Lower lobe of right lung (tissue), 2 donors: Measurements from ENCODE around the gene TBC1D10A. TPM values are rescaled to one million over a fixed set of nuclear protein-coding genes. Genes with fewer than 3 reads are reported as not detected.

Experiments used
- ATAC-seq, 2 donors: fragments of 200-7000 bp; cut with Tn5 transposase; one replicate each; pipeline ENCODE4 v1.9.1; 2020 to 2022; ENCODE audit warnings: mild to moderate bottlenecking in 2 of 2, moderate library complexity in 2 of 2
- DNase-seq: peaks from one replicate; pipeline ENCODE4 v3.0.0-alpha.2; 2020
- H3K27ac ChIP-seq: fragments of 200-600 bp; one replicate; pipeline ENCODE4 v1.8.0; 2022
- H3K27me3 ChIP-seq: fragments of 200-600 bp; one replicate; pipeline ENCODE4 v1.8.0; 2022; ENCODE audit warnings: low read depth
- H3K36me3 ChIP-seq: fragments of 200-600 bp; one replicate; pipeline ENCODE4 v1.8.0; 2022; ENCODE audit warnings: mild to moderate bottlenecking
- H3K4me1 ChIP-seq: fragments of 200-600 bp; one replicate; pipeline ENCODE4 v1.8.0; 2022
- H3K4me3 ChIP-seq: fragments of 200-600 bp; one replicate; pipeline ENCODE4 v1.8.0; 2022; ENCODE audit warnings: mild to moderate bottlenecking
- H3K9me3 ChIP-seq: fragments of 200-600 bp; one replicate; pipeline ENCODE4 v1.8.0; 2022
- CTCF ChIP-seq: fragments of 200-600 bp; IDR thresholded peaks from one replicate; pipeline ENCODE4 v1.8.0; 2022; ENCODE audit warnings: antibody characterized with exemption, mild to moderate bottlenecking
- intact Hi-C: fragments of 100-400 bp; cut with DNase I; formaldehyde crosslinking; loops from one replicate; pipeline ENCODE4 v1.11.0; 2022
- total RNA-seq: library from RNA; stranded (reverse); fragmentation: NEBNext Ultra II Directional; extraction: Animal tissue kit (Norgen Biotek cat#: 25700); gene quantifications from one replicate; pipeline ENCODE4 v1.2.1, GENCODE V29; 2021
- donor health status: DM: no; HTN: yes; CAD: no; lungs with severe emphysema.

TBC1D10A gene
- total RNA-seq, 1 donor from 2014 or later = 27.4 TPM

GRCh38 chr22:30248484-30248883, 78.3 kb downstream of the TBC1D10A start:
- no peak for TF ChIP-seq CTCF
- peaks cover 25% of the 10 kb centered on the region for H3K27me3 ChIP-seq
- no peaks in the 10 kb centered on the region for H3K9me3 ChIP-seq
- ATAC-seq = no peak
- intact Hi-C loops = no loop called here
- H3K4me3 ChIP-seq = no peak overlapping the region
- H3K27ac ChIP-seq = no peak overlapping the region
- peaks cover 32% of the 10 kb centered on the region for H3K4me1 ChIP-seq
- DNase-seq = no peak
- H3K36me3 ChIP-seq = no peaks in the 10 kb centered on the region

- Histone ChIP-seq H3K27me3 (peaks cover 25% of the 10 kb centered on the region), H3K4me1 (peaks cover 27% of the 10 kb centered on the region), H3K27ac (no peak overlapping the region), H3K36me3 (no peaks in the 10 kb centered on the region), H3K9me3 (no peaks in the 10 kb centered on the region), H3K4me3 (no peak overlapping the region)
- no peak for TF ChIP-seq CTCF
- DNase-seq (no peak), ATAC-seq (no peak)
- intact Hi-C loops = no loop called here
These were observed 78.8 kb downstream of the TBC1D10A start for GRCh38 chr22:30247974-30248373.

- peaks cover 23% of the 10 kb centered on the region for H3K4me1 ChIP-seq
- peaks cover 25% of the 10 kb centered on the region for H3K27me3 ChIP-seq
These were observed 79.2 kb downstream of the TBC1D10A start for GRCh38 chr22:30247561-30247960.

GRCh38 chr22:30246814-30247376, 79.8 kb downstream of the TBC1D10A start:
- peaks cover 25% of the 10 kb centered on the region for H3K27me3 ChIP-seq
- intact Hi-C loops = no loop called here
- H3K9me3 ChIP-seq = no peaks in the 10 kb centered on the region
- DNase-seq (no peak), ATAC-seq (no peak)
- peak overlapping the region; percentile 59 for H3K4me3 ChIP-seq
- H3K4me1 ChIP-seq = peaks cover 20% of the 10 kb centered on the region
- TF ChIP-seq CTCF = no peak
- no peak overlapping the region for H3K27ac ChIP-seq
- no peaks in the 10 kb centered on the region for H3K36me3 ChIP-seq

More at GRCh38 chr22:30247561-30247960, 79.2 kb downstream of the TBC1D10A start:
- intact Hi-C loops = no loop called here
- no peaks in the 10 kb centered on the region for H3K9me3 ChIP-seq
- no peak for TF ChIP-seq CTCF
- DNase-seq (no peak), ATAC-seq (no peak)
- no peak overlapping the region for H3K4me3 ChIP-seq
- no peak overlapping the region for H3K27ac ChIP-seq
- H3K36me3 ChIP-seq = no peaks in the 10 kb centered on the region

GRCh38 chr22:30245985-30246813, 80.5 kb downstream of the TBC1D10A start, which contains the start of gene LIF:
LIF (minus strand) TSS chr22:30246759; CDS start chr22:30246695, 64 bp downstream.
- Histone ChIP-seq H3K27ac (peak within 1 kb of the TSS; percentile 67), H3K36me3 (no peaks in the 10 kb centered on the region), H3K4me3 (peak within 1 kb of the TSS; percentile 59), H3K9me3 (no peaks in the 10 kb centered on the region), H3K4me1 (peaks cover 23% of the 10 kb centered on the region), H3K27me3 (peaks cover 25% of the 10 kb centered on the region)
- intact Hi-C loops = no loop called here
- peak; percentile 19 for TF ChIP-seq CTCF
- ATAC-seq (peak; percentile 38 to 62), DNase-seq (no peak)
